Endodermal cell (in vitro differentiated cells): Measurements from ENCODE around the gene SND1. TPM values are rescaled to one million over a fixed set of nuclear protein-coding genes. Genes with fewer than 3 reads are reported as not detected.

ENCODE experiments used
- DNase-seq: peaks from one replicate; pipeline ENCODE4 v3.0.0-alpha.2; 2017
- H3K27ac ChIP-seq: 2 replicates; pipeline ENCODE4 v1.5.1; 2013; ENCODE audit warnings: mild to moderate bottlenecking, low read depth, low read length, moderate library complexity
- H3K27me3 ChIP-seq: 2 replicates; pipeline ENCODE4 v1.6.1; 2013; ENCODE audit warnings: mild to moderate bottlenecking, low read length, moderate library complexity; ENCODE audit not compliant: insufficient read depth, control insufficient read depth, poor library complexity, severe bottlenecking
- H3K36me3 ChIP-seq: 2 replicates; pipeline ENCODE4 v1.7.0; 2013; ENCODE audit warnings: mild to moderate bottlenecking, low read length, moderate library complexity; ENCODE audit not compliant: control insufficient read depth, insufficient read depth
- H3K4me1 ChIP-seq: one replicate; pipeline ENCODE4 v1.7.0; 2013; ENCODE audit warnings: low read length; ENCODE audit not compliant: control insufficient read depth, insufficient read depth
- H3K4me3 ChIP-seq: 2 replicates; pipeline ENCODE4 v1.5.1; 2013; ENCODE audit warnings: mild to moderate bottlenecking, low read length, moderate library complexity
- H3K9ac ChIP-seq: 2 replicates; pipeline ENCODE4 v1.6.1; 2013; ENCODE audit warnings: mild to moderate bottlenecking, low read length, moderate library complexity; ENCODE audit not compliant: poor library complexity, severe bottlenecking; ENCODE audit errors: extremely low read depth
- H3K9me3 ChIP-seq: 2 replicates; pipeline ENCODE4 v1.6.1; 2013; ENCODE audit warnings: mild to moderate bottlenecking, low read length, moderate library complexity; ENCODE audit not compliant: control insufficient read depth
- H3K27ac Mint-ChIP-seq: 2 replicates; pipeline ENCODE4 v1.8.0; 2020; ENCODE audit warnings: mixed read lengths
- H3K27me3 Mint-ChIP-seq: 2 replicates; pipeline ENCODE4 v1.8.0; 2021; ENCODE audit warnings: mild to moderate bottlenecking, mixed read lengths; ENCODE audit not compliant: insufficient read depth
- H3K36me3 Mint-ChIP-seq: 2 replicates; pipeline ENCODE4 v1.8.0; 2020; ENCODE audit warnings: low read depth, mixed read lengths
- H3K4me1 Mint-ChIP-seq: 2 replicates; pipeline ENCODE4 v1.8.0; 2020; ENCODE audit warnings: mixed read lengths
- H3K4me3 Mint-ChIP-seq: 2 replicates; pipeline ENCODE4 v1.8.0; 2020; ENCODE audit warnings: mild to moderate bottlenecking, moderate library complexity, mixed read lengths
- H3K9me3 Mint-ChIP-seq: 2 replicates; pipeline ENCODE4 v1.8.0; 2020; ENCODE audit warnings: mild to moderate bottlenecking, mixed read lengths
- WGBS, 2 experiments: methylation state at CpG; one replicate each; pipeline versions ENCODE4 v1.1.5 to v1.1.7; 2013; ENCODE audit warnings: missing lambda C conversion rate in 2 of 2, mixed read lengths in 1 of 2; ENCODE audit not compliant: insufficient coverage in 1 of 2, insufficient read length in 1 of 2; 5-methylcytosine and 5-hydroxymethylcytosine counted together
- total RNA-seq, 2 donors: library from RNA; stranded (reverse); fragmentation: NEBNext Ultra II Directional in 1 of 2; extraction: Animal tissue kit (Norgen Biotek cat#: 25700) in 1 of 2; gene quantifications; 2 replicates in 1 of 2; 3 replicates in 1 of 2; pipeline ENCODE4 v1.2.1, GENCODE V29; 2021
- TF ChIP-seq, protein P1 (sequence below): fragments of 200-600 bp; sonication (generic); conservative IDR thresholded peaks from 2 replicates; pipeline ENCODE4 v1.5.0; 2021; ENCODE audit warnings: antibody characterized with exemption, mild to moderate bottlenecking

The SND1 gene
- total RNA-seq, 2 donors from 2014 or later, result 240 to 267 TPM

DNA sequence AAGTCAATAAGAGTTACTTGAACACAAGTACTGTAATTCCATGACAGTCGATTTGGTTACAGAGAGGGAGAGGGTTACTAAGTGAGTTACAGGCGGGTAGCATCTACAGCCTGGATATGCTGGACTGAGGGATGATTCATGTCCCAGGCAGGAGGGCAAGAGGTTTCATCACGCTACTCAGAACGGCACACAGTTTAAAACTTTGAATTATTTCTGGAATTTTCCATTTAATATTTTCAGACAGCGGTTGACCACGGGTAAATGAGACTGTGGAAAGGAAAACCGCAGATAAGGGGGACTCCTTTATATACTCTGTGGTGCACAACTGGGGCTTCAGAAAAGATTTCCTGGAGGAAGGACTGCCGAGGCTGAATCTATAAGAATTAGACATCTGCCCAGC, 404.9 kb downstream of the SND1 start:
- no peaks in the 10 kb centered on the region for H3K36me3 Mint-ChIP-seq
- no peak overlapping the region for H3K9ac ChIP-seq
- H3K9me3 ChIP-seq, result no peaks in the 10 kb centered on the region
- no peaks in the 10 kb centered on the region for H3K9me3 Mint-ChIP-seq
- DNase-seq, result no peak
- H3K27me3 ChIP-seq, result no peaks in the 10 kb centered on the region
- H3K4me3 ChIP-seq, result no peak overlapping the region
- peaks cover 10% of the 10 kb centered on the region for H3K36me3 ChIP-seq
- no peaks in the 10 kb centered on the region for H3K4me1 ChIP-seq
- no peak overlapping the region for H3K27ac ChIP-seq
- whole genome bisulfite sequencing, 2 experiments, result 95 to 99% methylated on average over 7 to 8 of the region's 8 CpGs
- TF ChIP-seq, protein P1, sequence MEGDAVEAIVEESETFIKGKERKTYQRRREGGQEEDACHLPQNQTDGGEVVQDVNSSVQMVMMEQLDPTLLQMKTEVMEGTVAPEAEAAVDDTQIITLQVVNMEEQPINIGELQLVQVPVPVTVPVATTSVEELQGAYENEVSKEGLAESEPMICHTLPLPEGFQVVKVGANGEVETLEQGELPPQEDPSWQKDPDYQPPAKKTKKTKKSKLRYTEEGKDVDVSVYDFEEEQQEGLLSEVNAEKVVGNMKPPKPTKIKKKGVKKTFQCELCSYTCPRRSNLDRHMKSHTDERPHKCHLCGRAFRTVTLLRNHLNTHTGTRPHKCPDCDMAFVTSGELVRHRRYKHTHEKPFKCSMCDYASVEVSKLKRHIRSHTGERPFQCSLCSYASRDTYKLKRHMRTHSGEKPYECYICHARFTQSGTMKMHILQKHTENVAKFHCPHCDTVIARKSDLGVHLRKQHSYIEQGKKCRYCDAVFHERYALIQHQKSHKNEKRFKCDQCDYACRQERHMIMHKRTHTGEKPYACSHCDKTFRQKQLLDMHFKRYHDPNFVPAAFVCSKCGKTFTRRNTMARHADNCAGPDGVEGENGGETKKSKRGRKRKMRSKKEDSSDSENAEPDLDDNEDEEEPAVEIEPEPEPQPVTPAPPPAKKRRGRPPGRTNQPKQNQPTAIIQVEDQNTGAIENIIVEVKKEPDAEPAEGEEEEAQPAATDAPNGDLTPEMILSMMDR, result no peak
- H3K27me3 Mint-ChIP-seq, result no peaks in the 10 kb centered on the region
- no peak overlapping the region for H3K4me3 Mint-ChIP-seq
- no peak overlapping the region for H3K27ac Mint-ChIP-seq
- H3K4me1 Mint-ChIP-seq, result no peaks in the 10 kb centered on the region

DNA sequence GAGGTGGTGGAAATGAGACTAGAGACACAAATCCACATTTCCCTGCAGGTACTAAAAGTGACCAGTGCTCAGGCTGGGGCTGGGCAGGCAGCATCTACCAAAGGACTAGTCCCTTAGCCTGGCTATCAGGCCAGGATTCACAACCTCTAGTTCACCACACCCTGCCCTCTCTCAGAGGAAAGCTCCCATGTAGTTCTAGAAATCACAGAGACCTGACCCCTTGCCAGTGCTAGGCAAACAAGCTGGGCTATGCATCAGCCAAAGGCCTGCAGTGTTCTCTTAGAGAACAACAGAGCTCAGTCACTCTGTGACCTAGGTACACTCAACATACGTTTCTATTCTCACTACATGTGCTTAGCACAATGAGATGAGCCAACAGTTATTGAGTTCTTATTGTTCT, 405.9 kb downstream of the SND1 start:
- H3K9me3 Mint-ChIP-seq, result no peaks in the 10 kb centered on the region
- no peak overlapping the region for H3K4me3 Mint-ChIP-seq
- DNase-seq, result no peak
- H3K4me1 ChIP-seq, result no peaks in the 10 kb centered on the region
- no peak overlapping the region for H3K27ac ChIP-seq
- H3K27me3 ChIP-seq, result no peaks in the 10 kb centered on the region
- no peaks in the 10 kb centered on the region for H3K36me3 Mint-ChIP-seq
- no peak overlapping the region for H3K4me3 ChIP-seq
- WGBS, 2 experiments, result 82% methylated on average over 1 of the region's 1 CpG; no CpG with 5 or more reads in 1 of the 2 experiments
- H3K4me1 Mint-ChIP-seq, result no peaks in the 10 kb centered on the region
- no peak overlapping the region for H3K9ac ChIP-seq
- no peak overlapping the region for H3K27ac Mint-ChIP-seq
- no peaks in the 10 kb centered on the region for H3K9me3 ChIP-seq
- TF ChIP-seq, protein P1, result no peak
- no peaks in the 10 kb centered on the region for H3K27me3 Mint-ChIP-seq
- H3K36me3 ChIP-seq, result peaks cover 10% of the 10 kb centered on the region

DNA sequence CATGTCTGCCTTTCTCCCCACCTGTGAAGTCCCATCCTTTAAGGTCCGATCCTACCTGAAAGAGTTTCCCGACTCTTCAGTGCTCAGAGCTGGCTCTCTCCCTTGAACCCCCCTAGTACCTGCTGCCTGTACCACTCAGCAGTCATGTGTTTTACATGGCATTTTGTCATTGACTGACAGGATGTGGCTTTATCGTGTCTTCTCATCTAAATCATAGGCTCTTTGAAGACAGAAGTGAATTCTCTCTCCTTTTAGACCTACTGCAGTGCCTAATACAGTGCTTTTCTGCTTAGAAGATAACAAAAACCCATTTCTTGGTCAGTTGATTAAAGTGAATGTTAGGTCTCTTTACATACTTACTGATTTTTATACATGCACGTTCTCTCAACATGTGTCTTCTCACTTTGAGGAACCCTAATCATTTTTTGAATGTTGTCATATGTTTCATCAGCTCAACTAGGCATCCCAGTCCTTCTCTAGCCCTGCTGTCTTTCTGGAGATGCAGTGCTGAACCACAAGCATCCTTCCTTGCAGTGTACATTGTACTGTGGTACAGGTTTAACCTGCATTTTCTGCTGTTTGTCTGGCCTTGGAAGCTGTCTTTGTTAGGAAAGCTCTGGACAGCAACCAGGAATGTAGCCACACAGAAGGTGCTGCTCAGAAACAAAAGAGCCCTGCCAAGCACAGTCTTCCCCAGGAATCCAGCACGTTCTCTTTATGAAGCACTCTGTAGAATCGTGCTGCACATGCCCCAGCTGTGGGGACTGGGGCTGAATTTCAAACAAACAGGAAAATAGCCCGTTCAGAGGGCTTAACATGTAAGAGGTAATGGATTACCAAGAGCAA, 407.4 kb downstream of the SND1 start:
- H3K27ac ChIP-seq, result peak overlapping the region; percentile 27
- Mint-ChIP-seq H3K9me3 (no peaks in the 10 kb centered on the region), H3K4me3 (no peak overlapping the region), H3K36me3 (peaks cover 2% of the 10 kb centered on the region), H3K27ac (no peak overlapping the region), H3K4me1 (no peaks in the 10 kb centered on the region), H3K27me3 (no peaks in the 10 kb centered on the region)
- H3K9me3 ChIP-seq, result no peaks in the 10 kb centered on the region
- WGBS, 2 experiments, result 77 to 86% methylated on average over 7 of the region's 7 CpGs
- H3K4me3 ChIP-seq, result no peak overlapping the region
- no peaks in the 10 kb centered on the region for H3K27me3 ChIP-seq
- H3K4me1 ChIP-seq, result no peaks in the 10 kb centered on the region
- H3K36me3 ChIP-seq, result peaks cover 15% of the 10 kb centered on the region
- H3K9ac ChIP-seq, result no peak overlapping the region
- TF ChIP-seq, protein P1, result no peak
- no peak for DNase-seq
